HEK293 (cell line): ENCODE measurements around the gene ARHGAP15.

ENCODE experiments used
- TCF7L2 ChIP-seq: IDR thresholded peaks from 2 replicates; pipeline ENCODE4 v1.6.1; 2011; ENCODE audit warnings: low read depth, mild to moderate bottlenecking, inconsistent platforms, low read length, moderate library complexity, borderline replicate concordance
- YY1 ChIP-seq: fragments of 450-650 bp; formaldehyde crosslinking; IDR thresholded peaks from 2 replicates; pipeline ENCODE4 v1.5.1; 2018; ENCODE audit warnings: missing biosample characterization, missing genetic modification characterization
- ZNF37A ChIP-seq: fragments of 450-650 bp; IDR thresholded peaks from 2 replicates; pipeline ENCODE4 v1.5.1; 2018; ENCODE audit warnings: missing biosample characterization, missing genetic modification characterization
- ZNF585B ChIP-seq: fragments of 450-650 bp; formaldehyde crosslinking; IDR thresholded peaks from 2 replicates; pipeline ENCODE4 v1.5.1; 2016; ENCODE audit warnings: missing biosample characterization, missing genetic modification characterization
- ZNF768 ChIP-seq: fragments of 450-650 bp; formaldehyde crosslinking; IDR thresholded peaks from 2 replicates; pipeline ENCODE4 v1.5.1; 2018; ENCODE audit warnings: missing biosample characterization, mild to moderate bottlenecking, missing genetic modification characterization
- TF ChIP-seq, protein P1 (sequence below): fragments of 450-650 bp; formaldehyde crosslinking; IDR thresholded peaks from 2 replicates; pipeline ENCODE4 v1.5.1; 2016; ENCODE audit warnings: missing biosample characterization, missing genetic modification characterization

DNA sequence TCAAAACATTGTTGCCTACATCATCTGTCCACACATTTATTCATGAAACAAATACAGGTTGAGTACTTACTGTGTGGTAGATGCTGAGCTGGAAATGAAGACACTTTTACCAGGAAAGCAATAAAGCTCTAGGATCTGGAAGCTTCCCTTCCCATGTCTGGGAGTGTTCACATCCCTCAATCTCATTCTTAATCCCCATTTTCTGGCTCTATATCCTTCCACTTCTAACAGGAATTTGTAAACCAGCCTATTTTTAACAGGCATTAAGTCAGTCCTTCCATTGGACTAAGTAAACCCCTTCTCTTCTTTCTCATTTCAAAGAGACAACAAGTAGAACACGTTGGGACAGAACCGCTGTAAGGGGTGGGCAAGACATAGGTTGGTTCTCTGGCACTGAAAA, 589.5 kb downstream of the ARHGAP15 start:
- TF ChIP-seq YY1 (tag by site-specific recombination) (no peak), ZNF585B (tag by site-specific recombination) (no peak), ZNF37A (no peak), TCF7L2 (no peak), ZNF768 (tag by site-specific recombination) (no peak)
- TF ChIP-seq, protein P1, sequence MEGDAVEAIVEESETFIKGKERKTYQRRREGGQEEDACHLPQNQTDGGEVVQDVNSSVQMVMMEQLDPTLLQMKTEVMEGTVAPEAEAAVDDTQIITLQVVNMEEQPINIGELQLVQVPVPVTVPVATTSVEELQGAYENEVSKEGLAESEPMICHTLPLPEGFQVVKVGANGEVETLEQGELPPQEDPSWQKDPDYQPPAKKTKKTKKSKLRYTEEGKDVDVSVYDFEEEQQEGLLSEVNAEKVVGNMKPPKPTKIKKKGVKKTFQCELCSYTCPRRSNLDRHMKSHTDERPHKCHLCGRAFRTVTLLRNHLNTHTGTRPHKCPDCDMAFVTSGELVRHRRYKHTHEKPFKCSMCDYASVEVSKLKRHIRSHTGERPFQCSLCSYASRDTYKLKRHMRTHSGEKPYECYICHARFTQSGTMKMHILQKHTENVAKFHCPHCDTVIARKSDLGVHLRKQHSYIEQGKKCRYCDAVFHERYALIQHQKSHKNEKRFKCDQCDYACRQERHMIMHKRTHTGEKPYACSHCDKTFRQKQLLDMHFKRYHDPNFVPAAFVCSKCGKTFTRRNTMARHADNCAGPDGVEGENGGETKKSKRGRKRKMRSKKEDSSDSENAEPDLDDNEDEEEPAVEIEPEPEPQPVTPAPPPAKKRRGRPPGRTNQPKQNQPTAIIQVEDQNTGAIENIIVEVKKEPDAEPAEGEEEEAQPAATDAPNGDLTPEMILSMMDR = no peak
